ENCODE data around the gene EIF3D. TPM values are rescaled to one million over a fixed set of nuclear protein-coding genes. Genes with fewer than 3 reads are reported as not detected.
A peak's percentile ranks its signal among the peaks of the same experiment; 100 is the strongest.

Gene EIF3D
- polyA plus RNA-seq, 1 experiment: 505 TPM

DNA sequence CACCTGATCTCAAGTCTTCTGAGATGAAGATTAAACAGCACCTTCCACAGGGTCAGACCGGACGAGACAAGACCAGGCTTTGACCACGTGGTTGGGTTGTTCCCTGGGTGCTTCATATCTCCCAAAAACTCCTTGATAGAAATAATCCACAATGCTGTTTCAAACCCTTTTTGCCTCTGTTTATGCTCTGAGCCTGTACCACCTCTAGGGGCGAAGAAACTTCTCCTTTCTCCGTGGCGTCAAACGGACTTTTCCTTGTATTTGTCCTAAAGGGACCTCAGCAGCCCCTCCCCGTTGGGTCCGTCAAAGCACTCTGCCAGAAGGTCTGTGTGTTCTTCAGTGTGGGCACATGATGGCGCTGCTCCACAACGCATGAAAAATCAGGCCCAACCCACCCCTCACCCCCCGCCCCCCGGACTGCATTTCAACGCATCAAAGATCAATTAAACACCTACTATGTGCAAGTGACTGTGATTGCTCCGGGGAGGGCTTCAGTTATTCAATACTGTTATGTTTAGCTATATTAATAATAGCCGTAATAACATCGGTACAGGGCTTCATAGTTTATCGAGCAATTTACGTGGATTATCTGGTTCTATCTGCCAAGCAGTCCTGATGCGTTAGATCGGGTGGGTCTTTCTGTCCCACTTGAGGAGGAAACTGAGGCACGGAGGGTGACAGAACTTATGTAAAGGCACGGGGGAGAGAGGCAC is 17.3 kb upstream of the EIF3D start:
- Histone ChIP-seq H3K4me3 (ENCODE audit: low read depth, low read length) (no peak overlapping the region), H3K36me3 (ENCODE audit: control insufficient read depth, insufficient read depth, low read length) (no peaks in the 10 kb centered on the region), H3K27me3 (ENCODE audit: control insufficient read depth, insufficient read depth, low read length) (peaks cover 6% of the 10 kb centered on the region)
- ChIA-PET POLR2A (interaction anchor here (0.6 kb wide), 1 partner anchor 34 kb away, joined by 8 read pairs; no protein-coding TSS in a partner anchor), CTCF (interaction anchor here (1.1 to 8.4 kb wide), 16 partner anchors 9 to 431 kb away, joined by 3 to 78 read pairs (median 4); partner anchors contain the start of gene IFT27)
- TF ChIP-seq CTCF (IDR thresholded peaks at IDR 0.05; ENCODE audit: insufficient read depth, low read depth, low read length): peak; percentile 71
- DNase-seq (ENCODE audit: low read depth): no peak

GRCh38 chr22:36544107-36544620 is 15.2 kb upstream of the EIF3D start:
- no peaks in the 10 kb centered on the region for H3K27me3 ChIP-seq (ENCODE audit: control insufficient read depth, insufficient read depth, low read length)
- no peak for DNase-seq (ENCODE audit: low read depth)
- TF ChIP-seq CTCF (IDR thresholded peaks at IDR 0.05; ENCODE audit: insufficient read depth, low read depth, low read length): no peak
- H3K36me3 ChIP-seq (ENCODE audit: control insufficient read depth, insufficient read depth, low read length): no peaks in the 10 kb centered on the region
- H3K4me3 ChIP-seq (ENCODE audit: low read depth, low read length): no peak overlapping the region
- POLR2A ChIA-PET: no interaction called here
- CTCF ChIA-PET: interaction anchor here (0.8 to 8.4 kb wide), 7 partner anchors 10 to 314 kb away, joined by 3 to 78 read pairs (median 3); partner anchors contain the start of genes APOL2 and IFT27

GRCh38 chr22:36541831-36542411 is 13.0 kb upstream of the EIF3D start:
- POLR2A ChIA-PET: no interaction called here
- DNase-seq (ENCODE audit: low read depth): peak; percentile 65

DNA sequence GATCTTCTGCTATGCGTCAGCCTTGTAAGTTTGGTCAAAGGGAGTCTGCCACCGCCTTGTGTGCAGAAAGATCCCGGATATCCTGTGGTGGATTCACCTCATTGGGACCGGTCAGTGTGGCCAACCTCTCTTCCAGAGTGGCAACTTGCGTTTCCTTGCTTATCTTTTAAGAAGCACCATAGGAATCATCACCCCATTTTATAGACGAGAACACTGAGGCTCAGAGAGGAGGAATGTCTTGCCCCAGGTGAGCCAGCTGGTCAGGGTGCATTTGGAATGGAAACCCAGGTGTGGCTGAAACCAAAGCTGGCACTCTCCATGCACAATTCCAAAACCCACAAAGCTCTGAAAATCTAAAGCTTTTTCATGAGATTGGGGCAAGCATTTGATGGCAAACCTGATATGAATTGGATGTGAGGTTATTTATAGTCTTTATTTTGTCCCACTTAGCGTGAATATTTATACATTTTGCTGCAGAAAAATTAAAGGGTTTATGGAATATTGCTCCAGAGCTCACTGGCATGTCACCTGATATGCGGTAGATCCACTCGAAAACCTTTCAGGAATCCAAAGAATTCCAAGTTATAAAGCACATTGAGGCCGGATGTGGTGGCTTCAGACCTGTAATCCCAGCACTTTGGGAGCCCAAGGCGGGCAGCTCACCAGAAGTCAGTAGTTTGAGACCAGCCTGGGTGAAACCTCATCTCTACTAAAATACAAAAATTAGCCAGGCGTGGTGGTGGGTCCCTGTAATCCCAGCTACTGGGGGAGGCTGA is 12.1 kb upstream of the EIF3D start:
- Histone ChIP-seq H3K4me3 (ENCODE audit: low read depth, low read length) (no peak overlapping the region), H3K27me3 (ENCODE audit: control insufficient read depth, insufficient read depth, low read length) (no peaks in the 10 kb centered on the region; the same call in 1 of the 2 replicates), H3K36me3 (ENCODE audit: control insufficient read depth, insufficient read depth, low read length) (no peaks in the 10 kb centered on the region)
- ChIA-PET POLR2A (no interaction called here), CTCF (interaction anchor here (2.1 to 2.8 kb wide), 2 partner anchors 316 to 438 kb away, joined by 5 to 15 read pairs; no protein-coding TSS in a partner anchor)
- DNase-seq (ENCODE audit: low read depth): no peak
- no peak for TF ChIP-seq CTCF (IDR thresholded peaks at IDR 0.05; ENCODE audit: insufficient read depth, low read depth, low read length)

More at GRCh38 chr22:36541831-36542411, 13.0 kb upstream of the EIF3D start:
- H3K4me3 ChIP-seq (ENCODE audit: low read depth, low read length): no peak overlapping the region
- CTCF ChIA-PET: interaction anchor here (0.8 to 2.8 kb wide), 4 partner anchors 242 to 437 kb away, joined by 3 to 15 read pairs (median 4); no protein-coding TSS in a partner anchor
- no peaks in the 10 kb centered on the region; the same call in 1 of the 2 replicates for H3K27me3 ChIP-seq (ENCODE audit: control insufficient read depth, insufficient read depth, low read length)
- no peaks in the 10 kb centered on the region for H3K36me3 ChIP-seq (ENCODE audit: control insufficient read depth, insufficient read depth, low read length)
- TF ChIP-seq CTCF (IDR thresholded peaks at IDR 0.05; ENCODE audit: insufficient read depth, low read depth, low read length): no peak

Data from BJ (cell line).